DND-41 (cell line): Measurements from ENCODE around the gene OXER1.

Experiments
- ATAC-seq: fragments of 200-7000 bp; cut with Tn5 transposase; 3 replicates; pipeline ENCODE4 v1.9.1; 2021; ENCODE audit warnings: low read depth; ENCODE audit not compliant: insufficient read depth
- DNase-seq: peaks from one replicate; pipeline ENCODE4 v3.0.0-alpha.2; 2020
- H2AFZ ChIP-seq: 2 replicates; pipeline ENCODE4 v1.6.0; 2012; ENCODE audit warnings: low read depth, low read length
- H3K27ac ChIP-seq: 2 replicates; pipeline ENCODE4 v1.5.1; 2012; ENCODE audit warnings: low read length, inconsistent platforms
- H3K27me3 ChIP-seq: fragments of 200-600 bp; sonication (generic); 2 replicates; pipeline ENCODE4 v1.6.0; 2012; ENCODE audit warnings: low read length, mild to moderate bottlenecking, inconsistent platforms; ENCODE audit not compliant: insufficient read depth, poor library complexity
- H3K36me3 ChIP-seq: 2 replicates; pipeline ENCODE4 v1.5.1; 2012; ENCODE audit warnings: low read length, inconsistent platforms; ENCODE audit not compliant: insufficient read depth
- H3K4me1 ChIP-seq: 2 replicates; pipeline ENCODE4 v1.5.1; 2012; ENCODE audit warnings: mild to moderate bottlenecking, low read length; ENCODE audit not compliant: insufficient read depth
- H3K4me2 ChIP-seq: 2 replicates; pipeline ENCODE4 v1.6.0; 2012; ENCODE audit warnings: mild to moderate bottlenecking, moderate library complexity, low read length, inconsistent platforms; ENCODE audit not compliant: insufficient read depth
- H3K4me3 ChIP-seq, 2 experiments: fragments of 200-600 bp in 1 of 2; shearing (Covaris generic) in 1 of 2; 2 replicates each; pipeline ENCODE4 v1.5.1; 2012 to 2016; ENCODE audit warnings: inconsistent platforms in 2 of 2, low read length in 2 of 2, mild to moderate bottlenecking in 2 of 2, low read depth in 1 of 2, moderate library complexity in 1 of 2
- H3K79me2 ChIP-seq: 2 replicates; pipeline ENCODE4 v1.6.0; 2012; ENCODE audit warnings: low read length, inconsistent platforms; ENCODE audit not compliant: insufficient read depth
- H3K9ac ChIP-seq: 2 replicates; pipeline ENCODE4 v1.6.0; 2012; ENCODE audit warnings: low read depth, mild to moderate bottlenecking, inconsistent platforms, low read length, moderate library complexity
- H3K9me3 ChIP-seq: 2 replicates; pipeline ENCODE4 v1.5.1; 2012; ENCODE audit warnings: low read length, moderate library complexity, mild to moderate bottlenecking, inconsistent platforms; ENCODE audit not compliant: insufficient read depth, severe bottlenecking
- H4K20me1 ChIP-seq: 2 replicates; pipeline ENCODE4 v1.6.0; 2012; ENCODE audit warnings: low read length; ENCODE audit not compliant: insufficient read depth
- CTCF ChIP-seq: IDR thresholded peaks from 2 replicates; pipeline ENCODE4 v1.5.1; 2012; ENCODE audit warnings: borderline replicate concordance, low read length, moderate library complexity, mild to moderate bottlenecking; ENCODE audit not compliant: poor library complexity, severe bottlenecking; ENCODE audit errors: extremely low read depth
- EZH2 ChIP-seq: IDR thresholded peaks from 3 replicates; pipeline ENCODE4 v1.6.1; 2012; ENCODE audit warnings: borderline replicate concordance, low read depth, mild to moderate bottlenecking, moderate library complexity, low read length, inconsistent platforms; ENCODE audit not compliant: severe bottlenecking

OXER1 gene

GRCh38 chr2:42799881-42800280, 35.9 kb upstream of the OXER1 start:
- no peaks in the 10 kb centered on the region for H3K4me1 ChIP-seq
- DNase-seq (no peak), ATAC-seq (no peak)
- no peak overlapping the region for H3K4me2 ChIP-seq
- H3K9ac ChIP-seq: no peak overlapping the region
- no peak overlapping the region for H3K27ac ChIP-seq
- no peak overlapping the region for H3K4me3 ChIP-seq
- TF ChIP-seq CTCF (no peak), EZH2 (no peak)
- H3K27me3 ChIP-seq: no peaks in the 10 kb centered on the region
- H2AFZ ChIP-seq: no peak overlapping the region
- H4K20me1 ChIP-seq: no peaks in the 10 kb centered on the region
- H3K9me3 ChIP-seq: no peaks in the 10 kb centered on the region
- no peaks in the 10 kb centered on the region for H3K79me2 ChIP-seq
- H3K36me3 ChIP-seq: no peaks in the 10 kb centered on the region

GRCh38 chr2:42797281-42797680, 33.3 kb upstream of the OXER1 start:
- H3K9ac ChIP-seq: no peak overlapping the region

GRCh38 chr2:42796427-42797248, 32.7 kb upstream of the OXER1 start:
- Histone ChIP-seq H3K4me3 (no peak overlapping the region), H3K79me2 (no peaks in the 10 kb centered on the region), H3K4me2 (no peak overlapping the region), H4K20me1 (no peaks in the 10 kb centered on the region), H2AFZ (no peak overlapping the region), H3K9ac (no peak overlapping the region), H3K27ac (no peak overlapping the region), H3K9me3 (no peaks in the 10 kb centered on the region), H3K27me3 (no peaks in the 10 kb centered on the region), H3K4me1 (peaks cover 9% of the 10 kb centered on the region), H3K36me3 (no peaks in the 10 kb centered on the region)
- no peak for DNase-seq
- ATAC-seq: no peak
- TF ChIP-seq EZH2 (no peak), CTCF (no peak)

More at GRCh38 chr2:42797281-42797680, 33.3 kb upstream of the OXER1 start:
- Histone ChIP-seq H3K27ac (no peak overlapping the region), H2AFZ (no peak overlapping the region), H3K4me3 (no peak overlapping the region), H4K20me1 (no peaks in the 10 kb centered on the region), H3K4me1 (peaks cover 9% of the 10 kb centered on the region), H3K4me2 (no peak overlapping the region), H3K27me3 (no peaks in the 10 kb centered on the region), H3K36me3 (no peaks in the 10 kb centered on the region), H3K79me2 (no peaks in the 10 kb centered on the region), H3K9me3 (no peaks in the 10 kb centered on the region)
- ATAC-seq (no peak), DNase-seq (no peak)
- TF ChIP-seq EZH2 (no peak), CTCF (no peak)

GRCh38 chr2:42795841-42796301, 31.9 kb upstream of the OXER1 start:
- no peak overlapping the region for H3K4me2 ChIP-seq
- ATAC-seq (no peak; the same call in 2 of the 3 replicates), DNase-seq (no peak)
- TF ChIP-seq CTCF: no peak
- no peak for TF ChIP-seq EZH2
- no peak overlapping the region for H3K27ac ChIP-seq
- H3K4me3 ChIP-seq: no peak overlapping the region
- H3K79me2 ChIP-seq: no peaks in the 10 kb centered on the region
- no peak overlapping the region for H3K9ac ChIP-seq
- H3K4me1 ChIP-seq: peaks cover 9% of the 10 kb centered on the region
- no peak overlapping the region for H2AFZ ChIP-seq
- H3K27me3 ChIP-seq: no peaks in the 10 kb centered on the region
- H3K36me3 ChIP-seq: no peaks in the 10 kb centered on the region
- no peaks in the 10 kb centered on the region for H4K20me1 ChIP-seq
- H3K9me3 ChIP-seq: no peaks in the 10 kb centered on the region
